Measurements from ENCODE around the gene DMBX1.

DNA sequence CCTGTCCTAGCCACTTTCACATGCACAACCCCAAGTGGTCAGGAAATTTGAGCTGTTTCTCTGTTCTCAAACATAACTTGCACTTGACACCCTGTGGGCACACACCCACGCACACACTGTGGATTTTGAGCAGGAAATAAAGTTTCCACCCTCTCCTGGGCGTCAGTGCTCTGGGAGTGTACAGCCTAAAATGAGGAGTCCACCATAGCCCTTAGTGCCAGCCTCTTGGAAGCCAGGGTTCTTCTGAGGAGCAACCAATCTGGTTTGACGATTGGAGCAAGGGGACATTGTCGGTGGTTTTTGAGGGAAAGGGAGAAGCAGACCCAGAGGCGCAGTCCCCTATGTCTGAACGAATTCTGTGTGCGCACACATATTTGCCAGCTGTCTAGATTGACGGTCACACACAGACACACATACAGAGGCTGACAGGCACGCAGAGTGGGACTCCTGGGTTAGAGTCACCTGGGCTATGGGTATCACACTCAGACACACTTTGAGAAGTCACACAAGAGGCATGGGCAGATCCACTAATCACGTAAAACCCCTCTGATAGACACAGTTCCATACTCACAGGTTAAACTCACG is 2.7 kb downstream of the DMBX1 start:
- TF ChIP-seq, protein P1, sequence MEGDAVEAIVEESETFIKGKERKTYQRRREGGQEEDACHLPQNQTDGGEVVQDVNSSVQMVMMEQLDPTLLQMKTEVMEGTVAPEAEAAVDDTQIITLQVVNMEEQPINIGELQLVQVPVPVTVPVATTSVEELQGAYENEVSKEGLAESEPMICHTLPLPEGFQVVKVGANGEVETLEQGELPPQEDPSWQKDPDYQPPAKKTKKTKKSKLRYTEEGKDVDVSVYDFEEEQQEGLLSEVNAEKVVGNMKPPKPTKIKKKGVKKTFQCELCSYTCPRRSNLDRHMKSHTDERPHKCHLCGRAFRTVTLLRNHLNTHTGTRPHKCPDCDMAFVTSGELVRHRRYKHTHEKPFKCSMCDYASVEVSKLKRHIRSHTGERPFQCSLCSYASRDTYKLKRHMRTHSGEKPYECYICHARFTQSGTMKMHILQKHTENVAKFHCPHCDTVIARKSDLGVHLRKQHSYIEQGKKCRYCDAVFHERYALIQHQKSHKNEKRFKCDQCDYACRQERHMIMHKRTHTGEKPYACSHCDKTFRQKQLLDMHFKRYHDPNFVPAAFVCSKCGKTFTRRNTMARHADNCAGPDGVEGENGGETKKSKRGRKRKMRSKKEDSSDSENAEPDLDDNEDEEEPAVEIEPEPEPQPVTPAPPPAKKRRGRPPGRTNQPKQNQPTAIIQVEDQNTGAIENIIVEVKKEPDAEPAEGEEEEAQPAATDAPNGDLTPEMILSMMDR (IDR thresholded peaks at IDR 0.05) = no peak
- no peak for TF ChIP-seq POLR2A (IDR thresholded peaks at IDR 0.05)

Measured in lower leg skin (tissue), 3 donors.